HL-60 (cell line): ENCODE measurements around the gene CD300C.

ENCODE experiments used
- CTCF ChIP-seq: IDR thresholded peaks from one replicate; pipeline ENCODE4 v1.5.1; 2011; ENCODE audit warnings: low read length, control low read depth, inconsistent platforms; ENCODE audit not compliant: insufficient read depth
- GABPA ChIP-seq: IDR thresholded peaks from 2 replicates; pipeline ENCODE4 v1.6.1; 2012; ENCODE audit warnings: low read depth

DNA sequence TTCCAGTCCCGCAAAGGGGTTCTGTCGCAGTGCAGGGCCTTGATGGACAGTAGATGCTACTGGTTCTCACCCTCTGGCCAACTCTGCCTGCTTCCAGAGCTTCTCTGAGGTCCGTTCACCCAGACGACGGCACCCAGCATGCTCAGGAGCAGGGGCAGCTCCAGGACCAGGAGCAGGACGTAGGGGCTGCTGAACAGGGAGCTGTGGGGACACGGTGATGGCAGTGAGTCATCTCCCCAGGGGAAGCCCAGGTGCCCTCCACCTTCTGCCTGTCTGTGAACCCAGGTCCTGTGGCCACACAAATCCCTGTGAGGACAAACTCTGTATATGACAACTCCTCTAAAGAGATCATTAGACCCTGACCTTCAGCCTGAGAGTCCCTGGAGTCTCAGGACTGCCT, 3.4 kb upstream of the CD300C start:
- TF ChIP-seq GABPA (no peak), CTCF (no peak)
